ENCODE data around the gene OR7A5. TPM values are rescaled to one million over a fixed set of nuclear protein-coding genes. Genes with fewer than 3 reads are reported as not detected.

The OR7A5 gene
- not detected for total RNA-seq

GRCh38 chr19:14835011-14835410 lies at the start of gene OR7A5, which contains the start of gene OR7C1:
OR7A5 (minus strand) TSS chr19:14835185; CDS start chr19:14828241, 6,944 bp downstream.
OR7C1 (minus strand) TSS chr19:14835185; CDS start chr19:14800136, 35,049 bp downstream.
- TF ChIP-seq CTCF (IDR thresholded peaks at IDR 0.05), result no peak
- no peak for DNase-seq (ENCODE audit: low spot score)
- Histone ChIP-seq H3K27me3 (no peaks in the 10 kb centered on the region), H3K36me3 (no peaks in the 10 kb centered on the region), H3K27ac (no peak within 1 kb of the TSS), H3K9me3 (no peaks in the 10 kb centered on the region), H3K4me1 (no peaks in the 10 kb centered on the region), H3K4me3 (no peak within 1 kb of the TSS)

- peak in 1 of 2 donors; percentile 41 for TF ChIP-seq CTCF (IDR thresholded peaks at IDR 0.05)
- no peak overlapping the region for H3K27ac ChIP-seq
- no peaks in the 10 kb centered on the region for H3K36me3 ChIP-seq
- H3K4me1 ChIP-seq, result no peaks in the 10 kb centered on the region
- peaks cover 0 to 8% of the 10 kb centered on the region in 2 donors for H3K9me3 ChIP-seq
- no peaks in the 10 kb centered on the region for H3K27me3 ChIP-seq
- H3K4me3 ChIP-seq, result no peak overlapping the region
- DNase-seq (ENCODE audit: low spot score), result no peak
These were observed 36.7 kb upstream of the OR7A5 start for GRCh38 chr19:14871619-14872230.

- no peak for DNase-seq (ENCODE audit: low spot score)
- Histone ChIP-seq H3K9me3 (peaks cover 0 to 8% of the 10 kb centered on the region in 2 donors), H3K27ac (no peak overlapping the region), H3K4me1 (no peaks in the 10 kb centered on the region), H3K4me3 (no peak overlapping the region), H3K27me3 (no peaks in the 10 kb centered on the region), H3K36me3 (no peaks in the 10 kb centered on the region)
- no peak for TF ChIP-seq CTCF (IDR thresholded peaks at IDR 0.05)
These were observed 33.5 kb upstream of the OR7A5 start for GRCh38 chr19:14868497-14868896.

GRCh38 chr19:14848822-14849221 lies 13.8 kb upstream of the OR7A5 start, which contains the start of gene OR7A10:
OR7A10 (minus strand) TSS chr19:14848922; CDS start chr19:14841877, 7,045 bp downstream.
- no peak for TF ChIP-seq CTCF (IDR thresholded peaks at IDR 0.05)
- Histone ChIP-seq H3K27me3 (no peaks in the 10 kb centered on the region), H3K27ac (no peak within 1 kb of the TSS), H3K4me3 (no peak within 1 kb of the TSS), H3K4me1 (no peaks in the 10 kb centered on the region), H3K36me3 (no peaks in the 10 kb centered on the region), H3K9me3 (no peaks in the 10 kb centered on the region)
- DNase-seq (ENCODE audit: low spot score), result no peak

- no peaks in the 10 kb centered on the region for H3K36me3 ChIP-seq
- H3K27ac ChIP-seq, result no peak overlapping the region
- no peak for TF ChIP-seq CTCF (IDR thresholded peaks at IDR 0.05)
- H3K27me3 ChIP-seq, result no peaks in the 10 kb centered on the region
- no peaks in the 10 kb centered on the region for H3K9me3 ChIP-seq
- no peak overlapping the region for H3K4me3 ChIP-seq
- DNase-seq (ENCODE audit: low spot score), result no peak
- H3K4me1 ChIP-seq, result no peaks in the 10 kb centered on the region
These were observed 8.6 kb upstream of the OR7A5 start for GRCh38 chr19:14843578-14843977.

GRCh38 chr19:14843169-14843568 lies 8.2 kb upstream of the OR7A5 start:
- no peaks in the 10 kb centered on the region for H3K4me1 ChIP-seq
- TF ChIP-seq CTCF (IDR thresholded peaks at IDR 0.05), result no peak
- no peak for DNase-seq (ENCODE audit: low spot score)

More at GRCh38 chr19:14843169-14843568, 8.2 kb upstream of the OR7A5 start:
- Histone ChIP-seq H3K9me3 (no peaks in the 10 kb centered on the region), H3K27me3 (no peaks in the 10 kb centered on the region), H3K4me3 (no peak overlapping the region), H3K27ac (no peak overlapping the region), H3K36me3 (no peaks in the 10 kb centered on the region)

Measured in right atrium auricular region (tissue), 2 donors.